Fibroblast of lung (primary cell): ENCODE measurements around the gene NEB. TPM values are rescaled to one million over a fixed set of nuclear protein-coding genes. Genes with fewer than 3 reads are reported as not detected.

Source experiments
- DNase-seq, 2 donors: peaks; one replicate each; pipeline versions ENCODE4 v3.0.0 to v3.0.0-alpha.2; 2010; ENCODE audit warnings: low read depth in 2 of 2
- H2AFZ ChIP-seq: 2 replicates; pipeline ENCODE4 v1.5.1; 2012; ENCODE audit warnings: low read length, control low read depth, inconsistent platforms
- H3K27ac ChIP-seq: 2 replicates; pipeline ENCODE4 v1.5.1; 2011; ENCODE audit warnings: low read length, control low read depth; ENCODE audit not compliant: insufficient read depth
- H3K27me3 ChIP-seq: 2 replicates; pipeline ENCODE4 v1.5.1; 2011; ENCODE audit warnings: mild to moderate bottlenecking, low read length; ENCODE audit not compliant: control insufficient read depth, insufficient read depth
- H3K36me3 ChIP-seq: 2 replicates; pipeline ENCODE4 v1.5.1; 2011; ENCODE audit warnings: low read length; ENCODE audit not compliant: control insufficient read depth, insufficient read depth
- H3K4me1 ChIP-seq: 2 replicates; pipeline ENCODE4 v1.5.1; 2011; ENCODE audit warnings: low read length; ENCODE audit not compliant: control insufficient read depth, insufficient read depth; ENCODE audit errors: extremely low read depth
- H3K4me2 ChIP-seq: 2 replicates; pipeline ENCODE4 v1.5.1; 2011; ENCODE audit warnings: low read length, control low read depth; ENCODE audit not compliant: insufficient read depth; ENCODE audit errors: extremely low read depth
- H3K4me3 ChIP-seq, 4 experiments: fragments of 200-600 bp in 1 of 4; sonication (generic) in 1 of 4; replicated peaks in 1 of 4; 2 replicates each; pipeline ENCODE4 v1.5.1; 2011 to 2016; ENCODE audit warnings: low read length in 4 of 4, low read depth in 3 of 4, mild to moderate bottlenecking in 3 of 4, control low read depth in 2 of 4, inconsistent platforms in 1 of 4, mixed read lengths in 1 of 4; ENCODE audit not compliant: insufficient read depth in 1 of 4; ENCODE audit errors: control extremely low read depth in 1 of 4
- H3K79me2 ChIP-seq: 2 replicates; pipeline ENCODE4 v1.5.1; 2012; ENCODE audit warnings: mild to moderate bottlenecking, low read length, inconsistent platforms; ENCODE audit not compliant: control insufficient read depth, insufficient read depth
- H3K9ac ChIP-seq: 2 replicates; pipeline ENCODE4 v1.5.1; 2011; ENCODE audit warnings: mild to moderate bottlenecking, low read length, control low read depth; ENCODE audit not compliant: insufficient read depth
- H3K9me3 ChIP-seq: 2 replicates; pipeline ENCODE4 v1.5.1; 2012; ENCODE audit warnings: low read depth, low read length; ENCODE audit not compliant: control insufficient read depth, insufficient read depth
- H4K20me1 ChIP-seq: 2 replicates; pipeline ENCODE4 v1.5.1; 2011; ENCODE audit warnings: low read length; ENCODE audit not compliant: control insufficient read depth, insufficient read depth; ENCODE audit errors: extremely low read depth
- EZH2 ChIP-seq: IDR thresholded peaks from 2 replicates; pipeline ENCODE4 v1.5.1; 2012; ENCODE audit warnings: low read length, control low read depth, mild to moderate bottlenecking; ENCODE audit errors: missing control alignments
- polyA plus RNA-seq, 2 donors: library from polyadenylated mRNA; depleted of rRNA in 1 of 2; stranded (reverse) in 1 of 2; unstranded in 1 of 2; fragments of >200 nt; gene quantifications; 2 replicates each; pipeline ENCODE4 v1.2.1, GENCODE V29; 2011 to 2012; ENCODE audit warnings: missing spikeins in 1 of 2
- total RNA-seq: library from RNA; depleted of rRNA; stranded (reverse); fragments of >200 nt; gene quantifications from 2 replicates; pipeline ENCODE4 v1.2.1, GENCODE V29; 2014
- TF ChIP-seq, protein P1 (sequence below), 2 donors: IDR thresholded peaks in 1 of 2; conservative IDR thresholded peaks in 1 of 2; 1 replicate in 1 of 2; 2 replicates in 1 of 2; pipeline ENCODE4 v1.5.1; 2011 to 2012; ENCODE audit warnings: low read length in 2 of 2, control low read depth in 1 of 2, inconsistent platforms in 1 of 2, low read depth in 1 of 2, mild to moderate bottlenecking in 1 of 2

The NEB gene
- total and polyA plus RNA-seq, 2 donors (not counting 1 experiment from before 2014, with no cell fraction given): 0.17 to 0.26 TPM

GRCh38 chr2:151634736-151635467 is 99.4 kb downstream of the NEB start:
- Histone ChIP-seq H3K9me3 (no peaks in the 10 kb centered on the region), H3K9ac (no peak overlapping the region), H4K20me1 (no peaks in the 10 kb centered on the region), H3K79me2 (no peaks in the 10 kb centered on the region), H3K4me3 (no peak overlapping the region), H3K27ac (no peak overlapping the region), H3K36me3 (no peaks in the 10 kb centered on the region), H3K27me3 (no peaks in the 10 kb centered on the region), H2AFZ (no peak overlapping the region), H3K4me1 (no peaks in the 10 kb centered on the region), H3K4me2 (no peak overlapping the region)
- peak in 1 of 2 donors; percentile 39 for DNase-seq
- no peak for TF ChIP-seq EZH2
- TF ChIP-seq, protein P1, sequence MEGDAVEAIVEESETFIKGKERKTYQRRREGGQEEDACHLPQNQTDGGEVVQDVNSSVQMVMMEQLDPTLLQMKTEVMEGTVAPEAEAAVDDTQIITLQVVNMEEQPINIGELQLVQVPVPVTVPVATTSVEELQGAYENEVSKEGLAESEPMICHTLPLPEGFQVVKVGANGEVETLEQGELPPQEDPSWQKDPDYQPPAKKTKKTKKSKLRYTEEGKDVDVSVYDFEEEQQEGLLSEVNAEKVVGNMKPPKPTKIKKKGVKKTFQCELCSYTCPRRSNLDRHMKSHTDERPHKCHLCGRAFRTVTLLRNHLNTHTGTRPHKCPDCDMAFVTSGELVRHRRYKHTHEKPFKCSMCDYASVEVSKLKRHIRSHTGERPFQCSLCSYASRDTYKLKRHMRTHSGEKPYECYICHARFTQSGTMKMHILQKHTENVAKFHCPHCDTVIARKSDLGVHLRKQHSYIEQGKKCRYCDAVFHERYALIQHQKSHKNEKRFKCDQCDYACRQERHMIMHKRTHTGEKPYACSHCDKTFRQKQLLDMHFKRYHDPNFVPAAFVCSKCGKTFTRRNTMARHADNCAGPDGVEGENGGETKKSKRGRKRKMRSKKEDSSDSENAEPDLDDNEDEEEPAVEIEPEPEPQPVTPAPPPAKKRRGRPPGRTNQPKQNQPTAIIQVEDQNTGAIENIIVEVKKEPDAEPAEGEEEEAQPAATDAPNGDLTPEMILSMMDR (conservative IDR thresholded peaks at IDR 0.05 in 1 of 2, IDR thresholded peaks at IDR 0.05 in 1 of 2; ENCODE audit: low read depth in 1 of 2, low read length in 2 of 2): no peak

DNA sequence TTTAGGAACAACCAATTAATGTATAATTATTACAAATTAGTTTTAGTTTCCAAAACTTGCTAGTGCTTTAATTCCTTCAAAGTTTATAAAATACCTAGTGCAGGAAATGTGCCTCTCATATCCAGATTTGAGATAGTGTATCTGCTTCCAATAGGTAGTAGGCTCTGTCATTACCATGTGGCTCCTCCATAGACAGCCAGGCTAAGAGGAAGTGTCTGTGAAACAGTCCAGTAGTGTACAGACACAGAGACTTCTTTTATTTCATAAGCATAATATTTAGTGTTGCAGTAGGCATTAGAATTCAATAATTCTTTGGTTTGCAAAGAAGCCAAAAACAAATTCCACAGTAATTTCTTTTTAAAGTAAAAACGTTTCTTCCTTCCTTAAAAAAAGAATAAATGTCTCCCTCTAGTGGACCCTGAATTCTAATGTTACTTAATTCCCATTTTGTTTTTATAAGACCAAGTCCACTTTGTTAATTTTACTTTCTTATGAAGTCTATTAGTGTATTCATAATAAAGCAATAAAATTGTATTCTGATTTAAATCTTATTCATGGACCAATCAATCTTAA is 101.2 kb downstream of the NEB start:
- no peak overlapping the region for H3K27ac ChIP-seq
- H3K9me3 ChIP-seq: no peaks in the 10 kb centered on the region
- no peak overlapping the region for H3K9ac ChIP-seq
- H2AFZ ChIP-seq: no peak overlapping the region
- H3K79me2 ChIP-seq: no peaks in the 10 kb centered on the region
- no peak overlapping the region for H3K4me3 ChIP-seq
- no peaks in the 10 kb centered on the region for H4K20me1 ChIP-seq
- TF ChIP-seq, protein P1 (conservative IDR thresholded peaks at IDR 0.05 in 1 of 2, IDR thresholded peaks at IDR 0.05 in 1 of 2; ENCODE audit: low read depth in 1 of 2, low read length in 2 of 2): peak in 1 of 2 donors; percentile 27
- TF ChIP-seq EZH2: no peak
- H3K4me1 ChIP-seq: no peaks in the 10 kb centered on the region
- no peaks in the 10 kb centered on the region for H3K27me3 ChIP-seq
- no peak overlapping the region for H3K4me2 ChIP-seq
- DNase-seq: peak in 1 of 2 donors; percentile 53
- no peaks in the 10 kb centered on the region for H3K36me3 ChIP-seq

GRCh38 chr2:151630372-151630771 is 103.9 kb downstream of the NEB start:
- H3K9me3 ChIP-seq: no peaks in the 10 kb centered on the region
- H3K9ac ChIP-seq: no peak overlapping the region
- no peaks in the 10 kb centered on the region for H4K20me1 ChIP-seq
- DNase-seq: no peak
- H3K27ac ChIP-seq: no peak overlapping the region
- H3K79me2 ChIP-seq: no peaks in the 10 kb centered on the region
- TF ChIP-seq EZH2: no peak
- TF ChIP-seq, protein P1 (conservative IDR thresholded peaks at IDR 0.05 in 1 of 2, IDR thresholded peaks at IDR 0.05 in 1 of 2; ENCODE audit: low read depth in 1 of 2, low read length in 2 of 2): no peak
- no peak overlapping the region for H3K4me2 ChIP-seq
- no peaks in the 10 kb centered on the region for H3K4me1 ChIP-seq
- H2AFZ ChIP-seq: no peak overlapping the region
- no peaks in the 10 kb centered on the region for H3K36me3 ChIP-seq
- no peaks in the 10 kb centered on the region for H3K27me3 ChIP-seq
- H3K4me3 ChIP-seq: no peak overlapping the region
